ENCODE measurements around the gene KRT32.

DNA sequence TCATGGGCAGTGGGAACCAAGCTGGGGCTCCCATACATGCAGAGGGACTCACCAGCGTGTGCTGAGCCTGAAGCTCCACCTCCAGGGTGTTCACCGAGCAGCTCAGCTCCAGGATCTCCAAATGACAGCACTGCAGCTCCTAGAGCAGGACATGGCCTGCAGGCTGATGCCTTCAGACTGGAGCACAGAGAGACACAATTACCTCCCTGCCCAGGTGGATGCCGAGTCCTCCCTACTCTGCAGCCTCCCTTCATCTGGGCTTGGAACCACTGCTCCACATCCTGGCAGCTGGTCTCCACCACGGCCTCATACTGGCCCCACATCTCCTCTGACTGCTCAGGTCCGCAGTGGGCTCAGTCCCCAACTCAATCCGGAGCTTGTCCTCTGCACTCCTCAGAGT is 18.2 kb downstream of the KRT32 start:
- TF ChIP-seq POLR2AphosphoS5 (IDR thresholded peaks at IDR 0.05; ENCODE audit: insufficient read depth in 1 of 2, low read depth in 1 of 2) (no peak), CTCF (IDR thresholded peaks at IDR 0.05) (no peak)

All from vagina (tissue), 2 donors.